Activated T-cell treated with anti-CD3 and anti-CD28 coated beads, Interleukin-2, amount 50 U/mL, for 72 hours (primary cell): ENCODE data around the gene NPFFR1. TPM values are rescaled to one million over a fixed set of nuclear protein-coding genes. Genes with fewer than 3 reads are reported as not detected.
A peak's percentile ranks its signal among the peaks of the same experiment; 100 is the strongest.
"Not testable (repeated sequence)": the region's sequence is repeated elsewhere in the genome, so short reads cannot be mapped to it uniquely, and the experiment has no call there.

Experiments
- ATAC-seq, 2 donors: fragments of 150-1000 bp; cut with Tn5 transposase; replicated peaks in 1 of 2; 2 replicates each; pipeline ENCODE4 v1.10.0; 2021; ENCODE audit warnings: moderate library complexity in 2 of 2, mild to moderate bottlenecking in 1 of 2
- DNase-seq, 2 donors: peaks; one replicate each; pipeline ENCODE4 v3.0.0; 2021 to 2022; ENCODE audit warnings: mixed read lengths in 1 of 2
- H3K27ac Mint-ChIP-seq: one replicate; pipeline ENCODE4 v1.8.0; 2022; ENCODE audit warnings: mild to moderate bottlenecking, moderate library complexity, mixed read lengths
- H3K27me3 Mint-ChIP-seq: one replicate; pipeline ENCODE4 v1.8.0; 2022; ENCODE audit warnings: low read depth, mixed read lengths
- H3K36me3 Mint-ChIP-seq, 2 donors: one replicate each; pipeline ENCODE4 v1.8.0; 2022; ENCODE audit warnings: mixed read lengths in 2 of 2, mild to moderate bottlenecking in 1 of 2; ENCODE audit not compliant: insufficient read depth in 2 of 2
- H3K4me1 Mint-ChIP-seq: one replicate; pipeline ENCODE4 v1.8.0; 2022; ENCODE audit warnings: low read depth, mixed read lengths
- H3K4me3 Mint-ChIP-seq, 2 donors: one replicate each; pipeline ENCODE4 v1.8.0; 2022; ENCODE audit warnings: mild to moderate bottlenecking in 2 of 2, mixed read lengths in 2 of 2, moderate library complexity in 2 of 2
- H3K9me3 Mint-ChIP-seq, 2 donors: one replicate each; pipeline ENCODE4 v1.8.0; 2022; ENCODE audit warnings: mixed read lengths in 2 of 2
- total RNA-seq, 2 donors: library from RNA; stranded (reverse); gene quantifications; one replicate each; pipeline ENCODE4 v1.2.3, GENCODE V29; 2022

Gene NPFFR1
- total RNA-seq, 2 donors from 2014 or later, result 0.02 TPM; not detected in 1

GRCh38 chr10:70271996-70272924 lies 11.5 kb downstream of the NPFFR1 start:
- H3K9me3 Mint-ChIP-seq, result no peaks in the 10 kb centered on the region
- H3K27ac Mint-ChIP-seq, result peak overlapping the region; percentile 51
- peaks cover 3% of the 10 kb centered on the region for H3K27me3 Mint-ChIP-seq
- DNase-seq, result no peak
- peak overlapping the region; percentile 43 to 65 for H3K4me3 Mint-ChIP-seq
- no peaks in the 10 kb centered on the region for H3K36me3 Mint-ChIP-seq
- peaks cover 29% of the 10 kb centered on the region for H3K4me1 Mint-ChIP-seq
- ATAC-seq, result peak; percentile 41 to 55

- peaks cover 36% of the 10 kb centered on the region for H3K4me1 Mint-ChIP-seq
- ATAC-seq (peak in 1 of 2 donors; percentile 37), DNase-seq (no peak)
- H3K36me3 Mint-ChIP-seq, result no peaks in the 10 kb centered on the region
- H3K9me3 Mint-ChIP-seq, result no peaks in the 10 kb centered on the region
- peak overlapping the region in 1 of 2 donors; percentile 33 for H3K4me3 Mint-ChIP-seq
- H3K27me3 Mint-ChIP-seq, result peaks cover 13% of the 10 kb centered on the region
- H3K27ac Mint-ChIP-seq, result no peak overlapping the region
Measured at GRCh38 chr10:70270952-70271351, 12.9 kb downstream of the NPFFR1 start.

GRCh38 chr10:70269741-70270140 lies 14.1 kb downstream of the NPFFR1 start:
- DNase-seq, result no peak
- no peaks in the 10 kb centered on the region for H3K9me3 Mint-ChIP-seq
- H3K4me1 Mint-ChIP-seq, result peaks cover 36% of the 10 kb centered on the region
- no peak for ATAC-seq
- H3K36me3 Mint-ChIP-seq, result no peaks in the 10 kb centered on the region
- no peak overlapping the region for H3K27ac Mint-ChIP-seq
- peaks cover 19% of the 10 kb centered on the region for H3K27me3 Mint-ChIP-seq
- H3K4me3 Mint-ChIP-seq, result no peak overlapping the region

- H3K36me3 Mint-ChIP-seq, result no peaks in the 10 kb centered on the region
- no peak overlapping the region for H3K27ac Mint-ChIP-seq
- ATAC-seq, result no peak
- DNase-seq, result no peak
- H3K4me3 Mint-ChIP-seq, result no peak overlapping the region
- H3K9me3 Mint-ChIP-seq, result no peaks in the 10 kb centered on the region
- peaks cover 24% of the 10 kb centered on the region for H3K27me3 Mint-ChIP-seq
- H3K4me1 Mint-ChIP-seq, result peaks cover 36% of the 10 kb centered on the region
Measured at GRCh38 chr10:70268376-70268775, 15.4 kb downstream of the NPFFR1 start.

- ATAC-seq (peak; percentile 40 to 52), DNase-seq (no peak)
- Mint-ChIP-seq H3K4me1 (peaks cover 28% of the 10 kb centered on the region), H3K27me3 (peaks cover 26% of the 10 kb centered on the region), H3K4me3 (peak overlapping the region in 1 of 2 donors; percentile 11), H3K36me3 (no peaks in the 10 kb centered on the region), H3K9me3 (no peaks in the 10 kb centered on the region), H3K27ac (peak overlapping the region; percentile 41)
Measured at GRCh38 chr10:70267161-70267933, 16.5 kb downstream of the NPFFR1 start.

GRCh38 chr10:70266701-70267100 lies 17.1 kb downstream of the NPFFR1 start:
- H3K36me3 Mint-ChIP-seq, result peaks cover under 1 to 2% of the 10 kb centered on the region in 2 donors
- ATAC-seq (no peak), DNase-seq (no peak)
- peaks cover 21% of the 10 kb centered on the region for H3K4me1 Mint-ChIP-seq
- no peak overlapping the region for H3K4me3 Mint-ChIP-seq
- H3K9me3 Mint-ChIP-seq, result peaks cover 0 to 2% of the 10 kb centered on the region in 2 donors
- H3K27me3 Mint-ChIP-seq, result peaks cover 27% of the 10 kb centered on the region
- no peak overlapping the region for H3K27ac Mint-ChIP-seq

GRCh38 chr10:70266056-70266455 lies 17.7 kb downstream of the NPFFR1 start:
- Mint-ChIP-seq H3K4me1 (peaks cover 17% of the 10 kb centered on the region), H3K36me3 (peaks cover 7 to 8% of the 10 kb centered on the region in 2 donors), H3K27ac (no peak overlapping the region), H3K4me3 (no peak overlapping the region), H3K9me3 (peaks cover 3 to 7% of the 10 kb centered on the region in 2 donors), H3K27me3 (peaks cover 33% of the 10 kb centered on the region)
- ATAC-seq (no peak), DNase-seq (no peak)

GRCh38 chr10:70265032-70265689 lies 18.6 kb downstream of the NPFFR1 start:
- Mint-ChIP-seq H3K27me3 (peaks cover 35% of the 10 kb centered on the region), H3K4me3 (no peak overlapping the region), H3K9me3 (peaks cover 6 to 7% of the 10 kb centered on the region in 2 donors), H3K27ac (no peak overlapping the region), H3K4me1 (peaks cover 10% of the 10 kb centered on the region), H3K36me3 (peaks cover 7 to 8% of the 10 kb centered on the region in 2 donors)
- ATAC-seq, result peak in 1 of 2 donors; percentile 36
- DNase-seq, result no peak

- DNase-seq (no peak), ATAC-seq (no peak)
- peaks cover 41% of the 10 kb centered on the region for H3K27me3 Mint-ChIP-seq
- H3K36me3 Mint-ChIP-seq, result peaks cover 7 to 8% of the 10 kb centered on the region in 2 donors
- H3K4me1 Mint-ChIP-seq, result peaks cover 7% of the 10 kb centered on the region
- no peak overlapping the region for H3K27ac Mint-ChIP-seq
- no peak overlapping the region for H3K4me3 Mint-ChIP-seq
- peaks cover 6 to 7% of the 10 kb centered on the region in 2 donors for H3K9me3 Mint-ChIP-seq
Measured at GRCh38 chr10:70260734-70261133, 23.1 kb downstream of the NPFFR1 start.

GRCh38 chr10:70260259-70260658 lies 23.5 kb downstream of the NPFFR1 start:
- Mint-ChIP-seq H3K9me3 (peaks cover 6 to 7% of the 10 kb centered on the region in 2 donors), H3K4me1 (peaks cover 10% of the 10 kb centered on the region), H3K36me3 (peaks cover 7 to 8% of the 10 kb centered on the region in 2 donors), H3K27ac (no peak overlapping the region), H3K4me3 (no peak overlapping the region), H3K27me3 (peaks cover 40% of the 10 kb centered on the region)
- DNase-seq, result no peak
- ATAC-seq, result no peak

GRCh38 chr10:70258216-70258615 lies 25.6 kb downstream of the NPFFR1 start:
- DNase-seq (no peak), ATAC-seq (no peak)
- H3K9me3 Mint-ChIP-seq, result peaks cover 6 to 7% of the 10 kb centered on the region in 2 donors
- peaks cover 10% of the 10 kb centered on the region for H3K4me1 Mint-ChIP-seq
- no peak overlapping the region for H3K4me3 Mint-ChIP-seq
- peaks cover 7 to 8% of the 10 kb centered on the region in 2 donors for H3K36me3 Mint-ChIP-seq
- H3K27me3 Mint-ChIP-seq, result peaks cover 47% of the 10 kb centered on the region
- no peak overlapping the region for H3K27ac Mint-ChIP-seq

- Mint-ChIP-seq H3K4me1 (peaks cover 10% of the 10 kb centered on the region), H3K27me3 (peaks cover 51% of the 10 kb centered on the region)
- DNase-seq, H3K9me3 Mint-ChIP-seq, H3K27ac Mint-ChIP-seq, H3K36me3 Mint-ChIP-seq, H3K4me3 Mint-ChIP-seq, ATAC-seq: not testable (repeated sequence)
Measured at GRCh38 chr10:70257816-70258215, 26.0 kb downstream of the NPFFR1 start.
